Fibroblast of gingiva (primary cell): Measurements from ENCODE around the gene MYO3B.
"Not testable (repeated sequence)": the region's sequence is repeated elsewhere in the genome, so short reads cannot be mapped to it uniquely, and the experiment has no call there.

ENCODE experiments used
- DNase-seq: peaks from one replicate; pipeline ENCODE4 v3.0.0-alpha.2; 2011; ENCODE audit warnings: low read depth

MYO3B gene

DNA sequence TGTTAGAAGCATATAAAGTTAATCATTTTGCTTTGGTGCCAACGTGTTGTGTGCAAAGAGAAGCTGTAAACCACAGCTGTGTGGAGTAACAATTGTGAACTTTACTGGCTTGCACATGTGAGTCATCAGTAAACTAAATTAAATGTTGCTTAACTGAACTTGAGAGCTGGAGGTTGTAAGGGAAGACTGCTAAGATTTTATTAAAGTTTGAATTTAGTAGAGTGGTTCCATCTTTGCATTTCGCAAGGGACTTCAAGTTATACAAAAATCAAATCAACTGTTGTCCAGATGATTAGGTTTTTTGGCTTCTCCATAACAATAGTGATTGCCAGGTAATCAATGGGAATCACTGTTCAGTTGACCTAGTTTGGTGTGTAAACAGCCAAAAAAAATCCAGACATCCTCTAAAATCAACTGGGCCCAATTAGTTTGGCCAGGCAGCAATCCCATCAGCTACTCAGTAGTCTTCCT is 247.4 kb downstream of the MYO3B start:
- peak; percentile 83 for DNase-seq

DNA sequence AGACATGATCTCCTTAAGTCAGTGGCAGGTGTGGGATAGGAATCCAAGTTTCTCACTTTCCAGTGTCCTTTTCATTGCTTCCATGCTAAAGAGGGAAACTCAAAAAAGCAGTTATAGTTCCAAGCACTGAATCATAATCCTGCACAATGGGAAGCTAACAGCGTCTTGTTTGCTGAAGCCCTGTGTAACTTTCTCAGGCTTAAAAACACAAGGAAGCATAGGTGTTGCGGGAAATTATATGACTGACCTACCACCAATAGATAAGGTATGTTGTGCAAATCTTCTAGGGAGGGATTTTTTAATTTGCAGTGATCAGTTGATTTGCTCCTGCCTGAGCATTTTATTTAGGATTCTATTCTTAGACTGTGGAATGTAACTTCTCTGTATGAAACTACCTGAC is 250.9 kb downstream of the MYO3B start:
- DNase-seq: no peak

DNA sequence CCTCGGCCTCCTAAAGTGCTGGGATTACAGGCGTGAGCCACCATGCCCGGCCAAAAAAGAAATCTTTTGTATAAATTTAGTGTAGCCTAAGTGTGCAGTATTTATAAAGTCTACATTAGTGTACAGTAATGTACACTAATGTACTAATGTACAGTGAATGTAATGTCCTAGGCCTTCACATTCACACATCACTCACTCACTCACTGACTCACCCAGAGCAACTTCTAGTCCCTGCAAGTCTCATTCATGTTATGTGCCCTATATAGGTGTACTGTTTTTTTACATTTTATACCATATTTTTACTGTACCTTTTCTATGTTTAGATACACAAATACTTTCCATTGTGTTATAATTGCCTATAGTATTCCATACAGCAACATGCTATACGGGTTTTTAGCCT is 254.9 kb downstream of the MYO3B start:
- no peak for DNase-seq

DNA sequence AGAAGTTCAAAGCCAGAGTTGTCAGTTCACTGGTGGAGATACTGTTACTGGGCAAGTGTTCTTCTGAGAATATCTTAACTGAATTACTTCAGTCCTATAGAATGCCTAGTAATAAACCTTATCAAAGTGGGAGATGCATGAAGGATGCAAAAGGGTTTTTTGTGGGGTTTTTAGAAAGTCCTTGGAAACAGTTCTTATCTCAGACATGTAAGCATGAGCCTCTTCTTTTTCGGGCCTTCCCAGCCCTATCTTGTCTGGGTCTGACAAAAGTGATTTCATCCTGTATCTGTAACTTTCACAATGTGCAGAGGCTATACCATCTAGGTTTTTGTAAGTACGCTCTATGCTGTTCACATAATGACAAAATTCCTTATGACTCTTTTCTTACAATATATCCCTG is 255.5 kb downstream of the MYO3B start:
- no peak for DNase-seq

- not testable (repeated sequence) for DNase-seq
Measured at GRCh38 chr2:170434396-170434795, 256.4 kb downstream of the MYO3B start.

DNA sequence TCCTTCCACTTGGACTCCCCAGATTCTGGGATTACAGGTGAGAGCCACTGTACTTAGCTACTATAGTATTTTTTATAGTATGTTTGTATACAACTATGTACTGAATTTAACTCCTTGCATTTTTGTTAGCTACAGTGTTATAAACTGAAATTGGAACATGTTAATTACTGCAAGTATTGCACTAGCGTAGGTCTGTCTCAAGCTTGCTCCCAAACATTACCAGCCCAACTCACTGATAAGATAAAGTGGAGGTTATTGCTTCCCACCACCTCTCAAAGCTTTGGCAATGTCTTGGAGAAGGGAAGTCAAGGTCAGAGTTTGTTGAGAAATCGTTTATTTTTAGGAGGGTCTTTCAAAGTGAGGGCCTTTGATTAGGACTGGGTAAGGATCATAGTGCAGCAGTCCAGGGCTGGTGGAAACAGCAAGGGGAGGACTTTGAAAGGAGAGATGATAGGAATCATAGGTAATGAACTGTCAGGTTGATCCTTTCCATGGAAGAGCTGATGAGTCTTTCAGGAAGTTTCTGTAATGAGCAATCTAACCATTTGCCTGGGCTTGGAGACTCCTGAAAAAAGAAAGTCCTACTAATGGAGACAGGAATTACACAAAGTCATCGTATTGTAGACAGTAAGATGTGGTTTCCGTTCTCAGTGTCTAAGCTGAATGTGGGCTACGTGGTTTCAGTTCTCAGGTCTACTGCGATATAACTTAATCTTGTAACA is 257.1 kb downstream of the MYO3B start:
- no peak for DNase-seq

DNA sequence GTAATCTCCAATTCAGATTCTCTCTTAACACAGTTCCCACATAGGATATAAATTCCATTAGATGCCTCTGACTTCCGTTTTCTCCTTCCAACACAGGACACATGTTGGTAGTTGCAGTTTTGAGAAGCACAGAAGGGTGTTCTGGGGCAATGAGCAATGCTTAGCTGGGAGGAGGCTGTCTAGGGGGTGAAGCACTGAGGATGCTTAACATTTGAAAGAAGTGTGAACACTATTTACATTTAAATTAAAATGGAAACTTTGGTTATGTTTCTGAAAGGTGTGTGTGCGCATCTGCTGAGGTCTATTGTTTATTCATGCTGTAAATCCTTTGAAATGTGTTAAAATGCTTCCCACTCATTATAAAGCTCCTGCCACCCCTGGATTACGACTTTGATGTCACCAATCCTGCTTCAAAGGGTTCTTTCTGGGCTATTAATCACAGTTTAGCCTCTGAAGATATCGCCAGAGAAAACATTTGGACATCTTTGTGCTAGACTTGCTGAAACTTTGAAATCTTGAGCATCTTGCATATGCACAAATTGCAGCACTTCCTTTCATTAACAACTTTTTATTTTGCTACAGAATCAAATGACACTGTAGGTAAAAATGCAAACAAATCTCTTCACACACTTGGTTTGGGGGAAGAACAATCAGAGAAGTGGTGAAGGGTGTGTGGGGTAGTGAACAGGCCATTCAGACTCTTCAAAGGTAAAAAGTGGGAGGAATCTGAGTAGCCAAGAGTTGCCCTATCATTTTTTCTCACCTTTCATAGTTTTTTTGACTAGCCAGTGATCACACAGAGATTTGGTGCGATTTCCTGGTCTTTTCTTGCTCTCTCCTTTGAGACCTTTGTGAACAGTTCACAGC is 258.4 kb downstream of the MYO3B start:
- DNase-seq: no peak

DNA sequence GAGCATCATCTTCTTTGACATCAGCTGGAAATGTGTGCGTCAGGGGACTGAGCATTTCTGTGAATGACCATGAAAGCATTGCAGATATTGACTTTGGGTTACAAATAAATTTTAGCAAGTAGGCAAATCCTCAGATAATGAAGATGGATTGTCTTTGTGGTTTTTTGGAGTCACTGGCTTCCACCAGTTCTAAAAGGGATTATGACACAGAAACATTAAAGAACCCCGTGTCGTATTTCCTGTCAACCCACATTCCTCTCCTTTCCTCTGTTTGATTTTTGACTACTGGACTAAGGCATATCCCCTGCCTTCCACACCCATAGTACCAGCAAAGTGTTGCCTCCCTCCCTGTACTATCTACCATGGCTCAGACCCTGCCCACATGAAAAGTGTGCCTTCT is 268.1 kb downstream of the MYO3B start:
- DNase-seq: no peak

- no peak for DNase-seq
Measured at GRCh38 chr2:170449034-170449433, 271.1 kb downstream of the MYO3B start.

GRCh38 chr2:170454471-170455372 is 276.8 kb downstream of the MYO3B start:
- DNase-seq: no peak

- DNase-seq: no peak
Measured at GRCh38 chr2:170455617-170456426, 277.9 kb downstream of the MYO3B start.

DNA sequence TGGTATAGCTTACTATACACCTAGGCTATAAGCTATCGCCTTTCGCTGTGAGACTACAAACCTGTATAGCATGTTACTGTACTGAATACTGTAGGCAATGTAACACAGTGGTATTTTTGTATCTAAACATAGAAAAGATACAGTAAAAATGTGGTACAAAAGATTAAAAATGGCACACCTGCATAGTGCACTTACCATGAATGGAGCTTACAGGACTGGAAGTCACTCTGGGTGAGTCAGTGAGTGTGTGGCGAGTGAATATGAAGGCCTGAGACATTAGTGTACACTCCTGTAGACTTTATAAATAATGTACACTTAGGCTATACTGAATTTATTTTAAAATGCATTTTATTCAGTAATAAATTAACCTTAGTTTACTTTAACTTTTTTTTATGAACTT is 279.0 kb downstream of the MYO3B start:
- no peak for DNase-seq

GRCh38 chr2:170457742-170458141 is 279.8 kb downstream of the MYO3B start:
- DNase-seq: no peak

DNA sequence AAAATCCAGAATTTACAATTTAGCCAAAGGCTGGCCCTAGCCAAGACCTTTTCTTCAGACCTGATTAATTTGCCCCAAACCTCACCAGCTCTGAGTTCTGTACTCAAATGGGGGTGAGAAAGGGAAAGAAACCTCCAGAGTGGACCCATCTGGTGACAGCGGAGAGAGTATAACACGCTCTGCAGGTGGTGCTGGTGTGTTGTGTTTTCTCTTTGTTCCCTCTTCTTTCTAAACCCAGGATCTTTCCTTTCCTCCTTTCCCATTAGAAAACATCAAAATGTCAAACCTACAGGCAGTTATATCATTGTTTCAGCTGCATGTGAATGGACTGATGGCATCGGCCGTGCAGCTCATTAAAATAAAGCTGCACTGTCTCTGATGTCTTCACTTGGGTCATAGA is 283.9 kb downstream of the MYO3B start:
- no peak for DNase-seq

GRCh38 chr2:170462433-170463205 is 284.7 kb downstream of the MYO3B start:
- DNase-seq: no peak

DNA sequence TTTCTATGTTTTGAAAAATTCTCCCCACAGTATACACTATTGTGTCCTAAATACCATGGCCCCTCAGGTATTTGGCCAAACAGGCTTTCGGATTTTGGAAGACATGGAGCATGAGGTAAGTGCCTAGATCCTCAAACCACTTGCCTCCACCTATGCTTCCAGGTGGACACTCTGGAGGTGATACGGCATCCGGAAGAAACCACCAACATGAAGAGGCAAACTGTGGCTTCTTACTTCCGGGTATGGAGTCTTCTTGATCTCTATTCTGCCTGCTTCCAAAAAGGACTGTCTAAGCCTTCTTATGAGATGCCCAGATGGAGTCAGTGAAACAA is 285.2 kb downstream of the MYO3B start:
- no peak for DNase-seq

DNA sequence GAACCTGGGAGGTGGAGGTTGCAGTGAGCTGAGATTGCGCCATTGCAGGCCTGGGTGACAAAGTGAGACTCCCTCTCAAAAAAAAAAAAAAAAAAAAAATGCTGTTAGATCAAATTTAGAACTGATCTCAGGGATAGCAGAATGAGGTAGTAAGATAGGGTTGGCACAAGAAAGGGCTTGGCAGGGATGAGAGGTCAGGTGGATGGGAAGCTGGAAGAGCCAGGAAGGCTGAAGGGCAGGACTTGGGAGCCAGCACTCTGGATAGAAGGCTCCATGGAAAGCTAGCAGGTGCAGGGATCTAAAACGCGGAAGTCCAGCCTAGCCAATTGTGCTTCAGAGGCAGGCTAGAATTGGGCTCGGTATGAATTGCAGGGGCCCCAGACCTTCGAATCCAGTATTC is 286.3 kb downstream of the MYO3B start:
- DNase-seq: no peak

DNA sequence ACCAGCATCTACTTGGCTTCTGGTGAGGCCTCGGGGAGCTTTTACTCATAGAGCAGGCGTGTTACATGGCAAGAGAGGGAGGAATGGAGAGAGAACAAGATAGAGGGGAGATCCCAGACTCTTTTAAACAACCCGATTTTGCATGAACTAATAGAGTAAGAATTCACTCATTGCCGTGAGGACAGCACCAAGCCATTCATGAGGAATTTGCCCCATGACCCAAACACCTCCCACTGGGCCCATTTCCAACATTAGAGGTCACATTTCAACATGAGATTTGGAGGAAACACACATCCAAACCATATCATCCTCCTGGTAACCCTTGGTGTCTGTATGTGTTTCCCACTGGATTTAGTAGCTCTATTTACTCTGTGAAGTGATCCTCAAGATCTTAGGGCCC is 287.3 kb downstream of the MYO3B start:
- peak; percentile 4 for DNase-seq

- no peak for DNase-seq
Measured at GRCh38 chr2:170466632-170467031, 288.7 kb downstream of the MYO3B start.

- DNase-seq: no peak
Measured at GRCh38 chr2:170467568-170468422, 289.8 kb downstream of the MYO3B start.
